ENCODE measurements around the gene ADGRE2.

DNA sequence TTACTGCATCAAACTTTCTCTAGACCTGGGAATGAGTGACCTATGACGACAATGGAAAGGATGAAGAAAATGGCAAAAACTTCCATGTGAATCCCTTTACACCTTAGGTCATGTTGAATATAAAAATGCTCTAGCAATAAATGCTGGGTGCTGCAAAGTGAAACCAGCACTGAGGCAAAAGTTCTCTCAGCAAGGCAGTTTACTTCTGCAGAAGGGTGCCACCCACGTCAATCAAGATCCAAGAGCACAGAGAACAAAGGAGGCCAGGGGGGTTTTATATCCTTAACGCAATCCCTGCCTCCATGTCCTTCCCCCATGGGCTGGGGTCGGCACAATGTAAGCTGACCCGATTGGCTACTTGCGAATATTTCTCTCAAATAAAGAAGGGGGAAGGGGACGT, 49.8 kb downstream of the ADGRE2 start:
- TF ChIP-seq, protein P1, sequence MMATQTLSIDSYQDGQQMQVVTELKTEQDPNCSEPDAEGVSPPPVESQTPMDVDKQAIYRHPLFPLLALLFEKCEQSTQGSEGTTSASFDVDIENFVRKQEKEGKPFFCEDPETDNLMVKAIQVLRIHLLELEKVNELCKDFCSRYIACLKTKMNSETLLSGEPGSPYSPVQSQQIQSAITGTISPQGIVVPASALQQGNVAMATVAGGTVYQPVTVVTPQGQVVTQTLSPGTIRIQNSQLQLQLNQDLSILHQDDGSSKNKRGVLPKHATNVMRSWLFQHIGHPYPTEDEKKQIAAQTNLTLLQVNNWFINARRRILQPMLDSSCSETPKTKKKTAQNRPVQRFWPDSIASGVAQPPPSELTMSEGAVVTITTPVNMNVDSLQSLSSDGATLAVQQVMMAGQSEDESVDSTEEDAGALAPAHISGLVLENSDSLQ (IDR thresholded peaks at IDR 0.05), result no peak
- TF ChIP-seq SP1 (IDR thresholded peaks at IDR 0.05) (no peak), ZNF384 (IDR thresholded peaks at IDR 0.05) (no peak)

Data from HEK293T (cell line).